SK-N-MC (cell line): ENCODE measurements around the gene FGF14.

Experiments
- EZH2 ChIP-seq: fragments of 200-600 bp; sonication (generic); IDR thresholded peaks from one replicate; pipeline ENCODE4 v1.6.1; 2017; ENCODE audit warnings: antibody characterized with exemption
- FOXP2 ChIP-seq: optimal IDR thresholded peaks from 2 replicates; pipeline ENCODE3; 2011; ENCODE audit warnings: mild to moderate bottlenecking, moderate library complexity; ENCODE audit not compliant: insufficient read depth; ENCODE audit errors: extremely low read length, control extremely low read depth
- POLR2AphosphoS5 ChIP-seq: IDR thresholded peaks from 2 replicates; pipeline ENCODE4 v1.6.1; 2012; ENCODE audit warnings: mild to moderate bottlenecking, low read depth, low read length, borderline replicate concordance

DNA sequence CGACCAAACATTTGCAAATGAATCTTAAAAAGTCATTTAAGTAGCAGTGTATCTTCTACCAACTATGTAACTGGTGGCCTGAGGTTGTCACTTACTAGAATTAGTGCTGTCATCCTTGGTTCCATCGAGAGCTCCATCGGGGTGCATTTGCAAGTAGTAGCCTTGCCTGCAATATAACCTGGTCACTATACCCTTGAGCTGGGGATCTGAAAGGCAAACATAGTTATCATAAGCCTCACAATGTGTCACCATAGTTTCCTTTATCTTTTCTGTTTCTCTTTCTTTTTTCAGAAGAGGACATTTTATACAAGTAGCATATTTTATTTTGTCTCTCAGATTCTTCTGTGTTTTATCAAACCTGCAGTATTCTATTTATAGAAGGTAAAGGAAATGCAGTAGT, 526.8 kb downstream of the FGF14 start:
- TF ChIP-seq POLR2AphosphoS5 (no peak), EZH2 (no peak), FOXP2 (no peak)
